Left lung (tissue), 10 donors: ENCODE measurements around the gene TENM4. TPM values are rescaled to one million over a fixed set of nuclear protein-coding genes. Genes with fewer than 3 reads are reported as not detected.
"Not testable (repeated sequence)": the region's sequence is repeated elsewhere in the genome, so short reads cannot be mapped to it uniquely, and the experiment has no call there.

Experiments used
- ATAC-seq: fragments of 200-7000 bp; cut with Tn5 transposase; one replicate; pipeline ENCODE4 v1.9.1; 2020; ENCODE audit warnings: moderate library complexity
- DNase-seq, 4 donors: peaks; one replicate each; pipeline ENCODE4 v3.0.0-alpha.2; 2013 to 2020
- H3K27ac ChIP-seq, 2 donors: fragments of 200-600 bp; sonication (generic) in 1 of 2; one replicate each; pipeline versions ENCODE4 v1.5.0 to v1.8.0; 2020 to 2021
- H3K27me3 ChIP-seq, 2 donors: fragments of 200-600 bp; sonication (generic) in 1 of 2; one replicate each; pipeline versions ENCODE4 v1.5.0 to v1.8.0; 2020 to 2021
- H3K36me3 ChIP-seq, 2 donors: fragments of 200-600 bp; sonication (generic) in 1 of 2; one replicate each; pipeline versions ENCODE4 v1.5.0 to v1.8.0; 2020 to 2021
- H3K4me1 ChIP-seq, 2 donors: fragments of 200-600 bp; one replicate each; pipeline ENCODE4 v1.8.0; 2021
- H3K4me3 ChIP-seq, 2 donors: fragments of 200-600 bp; sonication (generic) in 1 of 2; one replicate each; pipeline versions ENCODE4 v1.5.0 to v1.8.0; 2020 to 2021; ENCODE audit warnings: mild to moderate bottlenecking in 1 of 2
- H3K9me3 ChIP-seq, 2 donors: fragments of 200-600 bp; sonication (generic) in 1 of 2; one replicate each; pipeline versions ENCODE4 v1.5.0 to v1.8.0; 2020 to 2021
- intact Hi-C, 2 donors: fragments of 100-400 bp; cut with DNase I; formaldehyde crosslinking; loops; one replicate each; pipeline versions ENCODE4 v1.11.2 to v1.14.2; 2022
- polyA plus RNA-seq, 6 donors: library from polyadenylated mRNA; unstranded; fragments of 120-200 nt; gene quantifications; one replicate each; pipeline ENCODE4 v1.2.1, GENCODE V29; 2013; ENCODE audit not compliant: insufficient read length in 6 of 6
- total RNA-seq, 2 donors: library from RNA; stranded (reverse); fragmentation: NEBNext Ultra II Directional; extraction: Animal tissue kit (Norgen Biotek cat#: 25700); gene quantifications; one replicate each; pipeline ENCODE4 v1.2.1, GENCODE V29; 2021
- TF ChIP-seq, protein P1 (sequence below), 2 donors: fragments of 200-600 bp; sonication (generic) in 1 of 2; IDR thresholded peaks; one replicate each; pipeline versions ENCODE4 v1.5.0 to v1.8.0; 2021; ENCODE audit warnings: antibody characterized with exemption in 2 of 2
- donor health status: DM: no; HTN: yes; CAD: no.
- donor health status: DM: no; HTN: no; CAD: no.

Gene TENM4
- total and polyA plus RNA-seq, 8 donors: 3.4 to 7.1 (median 5.2) TPM

DNA sequence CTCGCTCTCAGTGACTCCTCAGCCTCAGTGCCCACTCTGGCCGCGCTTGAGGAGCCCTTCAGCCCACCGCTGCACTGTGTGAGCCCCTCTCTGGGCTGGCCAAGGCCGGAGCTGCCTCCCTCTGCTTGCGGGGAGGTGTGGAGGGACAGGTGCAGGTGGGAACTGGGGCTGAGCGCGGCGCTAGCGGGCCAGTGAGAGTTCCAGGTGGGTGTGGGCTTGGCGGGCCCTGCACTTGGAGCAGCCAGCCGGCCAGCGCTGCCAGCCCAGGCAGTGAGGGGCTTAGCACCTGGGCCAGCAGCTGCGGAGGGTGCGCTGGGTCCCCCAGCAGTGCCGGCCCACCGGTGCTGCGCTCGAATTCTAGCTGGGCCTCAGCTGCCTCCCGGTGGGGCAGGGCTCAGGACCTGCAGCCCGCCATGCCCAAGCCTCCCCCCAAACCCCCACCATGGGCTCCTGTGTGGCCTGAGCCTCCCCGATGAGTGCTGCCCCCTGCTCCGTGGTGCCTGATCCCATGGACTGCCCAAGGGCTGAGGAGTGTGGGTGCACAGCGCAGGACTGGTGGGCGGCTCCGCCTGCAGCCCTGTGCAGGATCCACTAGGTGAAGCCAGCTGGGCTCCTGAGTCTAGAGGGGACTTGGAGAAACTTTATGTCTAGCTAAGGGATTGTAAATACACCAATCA, 802.0 kb downstream of the TENM4 start:
- TF ChIP-seq, protein P1, sequence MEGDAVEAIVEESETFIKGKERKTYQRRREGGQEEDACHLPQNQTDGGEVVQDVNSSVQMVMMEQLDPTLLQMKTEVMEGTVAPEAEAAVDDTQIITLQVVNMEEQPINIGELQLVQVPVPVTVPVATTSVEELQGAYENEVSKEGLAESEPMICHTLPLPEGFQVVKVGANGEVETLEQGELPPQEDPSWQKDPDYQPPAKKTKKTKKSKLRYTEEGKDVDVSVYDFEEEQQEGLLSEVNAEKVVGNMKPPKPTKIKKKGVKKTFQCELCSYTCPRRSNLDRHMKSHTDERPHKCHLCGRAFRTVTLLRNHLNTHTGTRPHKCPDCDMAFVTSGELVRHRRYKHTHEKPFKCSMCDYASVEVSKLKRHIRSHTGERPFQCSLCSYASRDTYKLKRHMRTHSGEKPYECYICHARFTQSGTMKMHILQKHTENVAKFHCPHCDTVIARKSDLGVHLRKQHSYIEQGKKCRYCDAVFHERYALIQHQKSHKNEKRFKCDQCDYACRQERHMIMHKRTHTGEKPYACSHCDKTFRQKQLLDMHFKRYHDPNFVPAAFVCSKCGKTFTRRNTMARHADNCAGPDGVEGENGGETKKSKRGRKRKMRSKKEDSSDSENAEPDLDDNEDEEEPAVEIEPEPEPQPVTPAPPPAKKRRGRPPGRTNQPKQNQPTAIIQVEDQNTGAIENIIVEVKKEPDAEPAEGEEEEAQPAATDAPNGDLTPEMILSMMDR (IDR thresholded peaks at IDR 0.05): no peak
- Histone ChIP-seq H3K36me3 (no peaks in the 10 kb centered on the region), H3K9me3 (no peaks in the 10 kb centered on the region), H3K4me3 (no peak overlapping the region), H3K4me1 (no peaks in the 10 kb centered on the region), H3K27ac (no peak overlapping the region), H3K27me3 (peaks cover 0 to 4% of the 10 kb centered on the region in 2 donors)
- no peak for ATAC-seq
- intact Hi-C loops: no loop called here
- DNase-seq: peak in 1 of 4 donors; percentile 79

DNA sequence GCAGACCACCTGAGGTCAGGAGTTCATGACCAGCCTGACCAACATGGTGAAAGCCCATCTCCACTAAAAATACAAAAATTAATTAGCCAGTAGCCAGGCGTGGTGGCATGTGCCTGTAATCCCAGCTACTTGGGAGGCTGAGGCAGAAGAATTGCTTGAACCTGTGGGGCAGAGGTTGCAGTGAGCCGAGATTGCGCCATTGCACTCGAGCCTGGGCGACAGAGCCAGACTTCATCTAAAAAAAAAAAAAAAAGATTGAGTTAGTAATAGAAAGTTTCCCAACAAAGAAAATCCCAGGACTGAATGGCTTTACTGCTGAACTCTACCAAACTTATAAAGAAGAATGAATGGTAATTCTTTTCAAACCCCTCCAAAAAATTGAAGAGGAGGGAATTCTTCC, 803.3 kb downstream of the TENM4 start:
- H3K27ac ChIP-seq, H3K27me3 ChIP-seq, ATAC-seq, H3K4me3 ChIP-seq, intact Hi-C loops, H3K9me3 ChIP-seq, DNase-seq, H3K4me1 ChIP-seq, H3K36me3 ChIP-seq: not testable (repeated sequence)

DNA sequence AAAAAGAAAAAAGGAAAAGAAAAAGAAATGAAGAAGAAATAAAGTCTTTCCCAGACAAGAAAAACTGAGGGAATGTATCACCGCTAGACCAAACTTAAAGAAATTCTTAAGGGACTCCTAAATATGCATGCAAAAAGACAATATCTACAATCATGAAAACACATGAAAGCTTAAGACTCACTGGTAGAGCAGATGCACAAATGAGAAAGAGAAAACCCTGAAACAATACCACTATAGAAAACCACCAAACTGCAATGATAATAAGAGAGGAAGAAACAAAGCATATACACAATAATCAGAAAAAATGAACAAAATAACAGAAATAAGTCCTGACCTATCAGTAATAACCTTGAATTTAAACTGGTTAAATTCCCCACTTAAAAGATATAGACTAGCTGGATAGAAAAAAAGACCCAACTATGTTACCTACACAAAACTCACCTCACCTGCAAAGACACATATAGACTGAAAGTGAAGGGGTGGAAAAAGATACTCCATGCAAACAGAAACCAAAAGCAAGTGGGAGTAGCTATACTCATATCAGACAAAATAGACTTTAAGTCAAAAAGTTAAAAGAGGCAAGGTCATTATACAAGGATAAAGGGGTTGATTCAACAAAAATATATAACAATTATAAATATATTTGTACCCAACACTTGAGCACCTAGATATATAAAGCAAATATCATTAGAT, 804.9 kb downstream of the TENM4 start:
- TF ChIP-seq, protein P1 (IDR thresholded peaks at IDR 0.05): no peak
- no peak for ATAC-seq
- Histone ChIP-seq H3K27me3 (peaks cover 0 to 8% of the 10 kb centered on the region in 2 donors), H3K36me3 (no peaks in the 10 kb centered on the region), H3K4me3 (no peak overlapping the region), H3K4me1 (no peaks in the 10 kb centered on the region), H3K27ac (no peak overlapping the region), H3K9me3 (no peaks in the 10 kb centered on the region)
- intact Hi-C loops: no loop called here
- no peak for DNase-seq

DNA sequence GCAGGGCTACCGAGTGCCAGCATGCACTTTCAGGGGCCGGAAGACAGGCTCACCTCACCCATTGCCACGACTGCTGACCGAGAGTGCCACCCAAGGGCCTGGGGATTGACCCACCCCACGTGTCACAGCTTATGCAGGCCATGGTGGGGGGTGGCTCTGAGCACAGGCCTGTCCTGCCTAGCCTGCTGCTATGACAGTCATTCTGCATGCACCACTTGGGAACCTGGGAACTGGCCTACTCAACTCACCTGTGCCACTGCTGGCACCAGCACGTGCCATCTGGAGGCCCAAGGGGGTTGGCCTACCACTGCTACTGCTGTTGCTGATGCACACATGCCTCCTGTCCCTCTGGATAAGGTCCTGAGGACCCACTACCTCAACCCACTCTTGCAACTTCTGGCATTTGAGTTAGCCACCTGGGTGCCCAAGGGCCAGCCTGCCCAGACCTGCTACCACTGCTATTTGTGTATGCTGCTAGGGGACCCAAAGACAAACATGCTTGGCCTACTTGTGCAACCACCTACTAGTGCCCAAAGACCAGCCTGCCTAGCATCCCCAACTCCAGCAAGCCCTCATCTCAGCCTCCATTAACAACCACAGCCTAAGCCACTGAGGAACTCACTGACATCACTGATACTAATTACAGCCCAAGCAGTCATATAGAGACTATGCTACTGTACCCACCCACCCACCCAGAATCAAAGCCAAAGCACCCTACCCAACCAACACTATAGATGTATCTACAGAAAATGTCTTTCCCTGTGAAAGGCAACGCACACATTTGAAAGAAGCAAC, 807.1 kb downstream of the TENM4 start:
- H3K4me3 ChIP-seq: no peak overlapping the region
- no peak overlapping the region for H3K27ac ChIP-seq
- H3K36me3 ChIP-seq: no peaks in the 10 kb centered on the region
- peaks cover 0 to 8% of the 10 kb centered on the region in 2 donors for H3K27me3 ChIP-seq
- ATAC-seq (no peak), DNase-seq (no peak)
- intact Hi-C loops: no loop called here
- H3K9me3 ChIP-seq: peaks cover 0 to 21% of the 10 kb centered on the region in 2 donors
- TF ChIP-seq, protein P1 (IDR thresholded peaks at IDR 0.05): no peak
- no peaks in the 10 kb centered on the region for H3K4me1 ChIP-seq

DNA sequence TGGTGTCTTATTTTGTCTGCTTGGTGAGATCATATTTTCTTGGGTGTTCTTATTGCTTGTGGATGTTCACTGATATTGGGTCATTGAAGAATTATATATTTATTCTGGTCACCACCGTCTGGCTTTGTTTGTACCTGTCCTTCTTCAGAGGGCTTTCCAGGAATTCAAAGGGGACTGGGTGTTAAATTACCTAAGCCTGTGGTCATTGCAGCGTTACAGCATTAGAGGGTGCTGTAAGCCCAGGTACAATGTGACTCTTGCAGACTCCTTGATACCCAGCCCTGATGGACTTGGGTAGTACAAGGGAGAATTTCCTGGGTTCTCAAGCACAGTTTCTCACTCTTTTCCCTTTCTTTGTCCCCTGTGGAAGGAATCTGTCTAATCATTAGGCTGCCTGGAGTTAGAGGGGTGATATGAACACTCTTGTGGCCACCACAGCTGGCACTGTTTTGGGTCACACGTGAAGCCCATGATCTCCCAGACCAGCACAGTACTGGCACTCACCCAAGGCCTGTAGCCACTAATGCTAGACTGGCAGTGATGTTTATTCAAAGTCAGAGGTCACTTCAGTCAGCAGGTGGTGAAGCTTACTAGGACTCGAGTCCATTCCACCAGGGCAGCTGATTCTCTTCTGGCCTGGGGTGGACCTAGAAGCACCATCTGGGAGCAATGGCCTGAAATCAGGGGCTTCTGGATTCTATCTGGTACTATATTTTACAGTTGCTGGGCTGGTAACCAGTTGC, 810.1 kb downstream of the TENM4 start:
- no peak for DNase-seq

More for the DNA sequence above, 810.1 kb downstream of the TENM4 start:
- no peak overlapping the region for H3K27ac ChIP-seq
- TF ChIP-seq, protein P1 (IDR thresholded peaks at IDR 0.05): no peak
- H3K27me3 ChIP-seq: peaks cover 0 to 8% of the 10 kb centered on the region in 2 donors
- H3K4me1 ChIP-seq: no peaks in the 10 kb centered on the region
- ATAC-seq: no peak
- no peaks in the 10 kb centered on the region for H3K36me3 ChIP-seq
- intact Hi-C loops: no loop called here
- H3K9me3 ChIP-seq: peaks cover 0 to 26% of the 10 kb centered on the region in 2 donors
- no peak overlapping the region for H3K4me3 ChIP-seq
